ENCODE results near the gene USP17L11.
"Not testable (repeated sequence)": the region's sequence is repeated elsewhere in the genome, so short reads cannot be mapped to it uniquely, and the experiment has no call there.

USP17L11 gene

DNA sequence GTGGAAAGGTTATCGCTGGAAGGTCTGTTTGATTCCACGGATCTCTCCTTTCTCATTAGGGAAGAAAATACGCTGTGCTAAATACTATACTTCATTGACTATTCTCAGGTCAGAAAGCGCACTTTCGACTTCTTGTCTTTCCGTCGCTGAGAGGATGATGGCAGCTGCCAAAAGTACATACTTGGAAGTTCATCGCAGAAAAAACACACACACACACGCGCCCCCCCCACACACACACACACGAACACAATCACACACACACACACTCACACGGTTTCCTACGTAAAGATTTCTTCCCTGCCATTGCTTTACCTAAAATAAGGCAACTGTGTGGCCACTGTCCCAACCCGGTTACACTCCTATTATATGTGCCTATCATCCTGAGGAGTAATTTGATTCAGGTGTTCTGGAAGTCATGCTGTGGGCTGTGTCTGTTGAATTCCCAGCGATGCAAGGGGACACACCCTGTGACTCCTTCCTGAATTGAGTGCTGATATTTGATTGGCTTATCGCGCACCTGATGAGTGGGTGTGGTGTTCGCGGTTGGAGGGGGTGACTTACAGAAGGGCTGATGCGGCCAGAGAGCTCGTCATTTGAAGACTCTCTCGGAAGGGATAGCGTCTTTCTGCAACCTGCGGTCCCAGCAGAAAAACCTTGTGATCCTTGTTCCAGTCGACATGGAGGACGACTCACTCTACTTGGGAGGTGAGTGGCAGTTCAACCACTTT lies 32.9 kb downstream of the USP17L11 start, which contains the start of gene USP17L18:
Gene USP17L18 (plus strand): TSS at position 678 of the 728 bp plus-strand sequence. CDS start 0 bp downstream, at position 678.
- not testable (repeated sequence) for H3K27ac ChIP-seq (ENCODE audit: low read depth, low read length); H3K9ac ChIP-seq (ENCODE audit: low read length); H3K4me1 ChIP-seq (ENCODE audit: insufficient read depth, low read length); H3K27me3 ChIP-seq (ENCODE audit: control insufficient read depth in 1 of 2, insufficient read depth in 2 of 2, low read length in 2 of 2); H3K4me3 ChIP-seq (ENCODE audit: low read depth in 1 of 2, low read length in 2 of 2); H3K36me3 ChIP-seq (ENCODE audit: insufficient read depth, low read length); H3K9me3 ChIP-seq (ENCODE audit: low read length)

DNA sequence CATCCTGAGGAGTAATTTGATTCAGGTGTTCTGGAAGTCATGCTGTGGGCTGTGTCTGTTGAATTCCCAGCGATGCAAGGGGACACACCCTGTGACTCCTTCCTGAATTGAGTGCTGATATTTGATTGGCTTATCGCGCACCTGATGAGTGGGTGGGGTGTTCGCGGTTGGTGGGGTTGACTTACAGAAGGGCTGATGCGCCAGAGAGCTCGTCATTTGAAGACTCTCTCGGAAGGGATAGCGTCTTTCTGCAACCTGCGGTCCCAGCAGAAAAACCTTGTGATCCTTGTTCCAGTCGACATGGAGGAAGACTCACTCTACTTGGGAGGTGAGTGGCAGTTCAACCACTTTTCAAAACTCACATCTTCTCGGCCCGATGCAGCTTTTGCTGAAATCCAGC lies 37.9 kb downstream of the USP17L11 start, which contains the start of gene USP17L19:
Gene USP17L19 (plus strand): TSS at position 301 of the 400 bp plus-strand sequence. CDS start 0 bp downstream, at position 301.
- not testable (repeated sequence) for H3K9ac ChIP-seq (ENCODE audit: low read length); H3K36me3 ChIP-seq (ENCODE audit: insufficient read depth, low read length); H3K4me1 ChIP-seq (ENCODE audit: insufficient read depth, low read length); H3K27ac ChIP-seq (ENCODE audit: low read depth, low read length); H3K27me3 ChIP-seq (ENCODE audit: control insufficient read depth in 1 of 2, insufficient read depth in 2 of 2, low read length in 2 of 2); H3K9me3 ChIP-seq (ENCODE audit: low read length); H3K4me3 ChIP-seq (ENCODE audit: low read depth in 1 of 2, low read length in 2 of 2)

- H3K9ac ChIP-seq (ENCODE audit: low read length); H3K27ac ChIP-seq (ENCODE audit: low read depth, low read length); H3K27me3 ChIP-seq (ENCODE audit: control insufficient read depth in 1 of 2, insufficient read depth in 2 of 2, low read length in 2 of 2); H3K36me3 ChIP-seq (ENCODE audit: insufficient read depth, low read length); H3K9me3 ChIP-seq (ENCODE audit: low read length); H3K4me1 ChIP-seq (ENCODE audit: insufficient read depth, low read length); H3K4me3 ChIP-seq (ENCODE audit: low read depth in 1 of 2, low read length in 2 of 2): not testable (repeated sequence)
Measured at GRCh38 chr4:9257824-9258223, 42.6 kb downstream of the USP17L11 start, which contains the start of gene USP17L20. Gene USP17L20, plus strand, starts transcription at chr4:9258124. Its CDS starts 0 bp downstream, at chr4:9258124.

DNA sequence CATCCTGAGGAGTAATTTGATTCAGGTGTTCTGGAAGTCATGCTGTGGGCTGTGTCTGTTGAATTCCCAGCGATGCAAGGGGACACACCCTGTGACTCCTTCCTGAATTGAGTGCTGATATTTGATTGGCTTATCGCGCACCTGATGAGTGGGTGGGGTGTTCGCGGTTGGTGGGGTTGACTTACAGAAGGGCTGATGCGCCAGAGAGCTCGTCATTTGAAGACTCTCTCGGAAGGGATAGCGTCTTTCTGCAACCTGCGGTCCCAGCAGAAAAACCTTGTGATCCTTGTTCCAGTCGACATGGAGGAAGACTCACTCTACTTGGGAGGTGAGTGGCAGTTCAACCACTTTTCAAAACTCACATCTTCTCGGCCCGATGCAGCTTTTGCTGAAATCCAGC lies 47.4 kb downstream of the USP17L11 start, which contains the start of gene USP17L21:
Gene USP17L21 (plus strand): TSS at position 301 of the 400 bp plus-strand sequence. CDS start 0 bp downstream, at position 301.
- H3K27me3 ChIP-seq (ENCODE audit: control insufficient read depth in 1 of 2, insufficient read depth in 2 of 2, low read length in 2 of 2); H3K9me3 ChIP-seq (ENCODE audit: low read length); H3K4me3 ChIP-seq (ENCODE audit: low read depth in 1 of 2, low read length in 2 of 2); H3K27ac ChIP-seq (ENCODE audit: low read depth, low read length); H3K9ac ChIP-seq (ENCODE audit: low read length); H3K4me1 ChIP-seq (ENCODE audit: insufficient read depth, low read length); H3K36me3 ChIP-seq (ENCODE audit: insufficient read depth, low read length): not testable (repeated sequence)

All from muscle layer of colon (tissue), 2 donors.